IMR-90 (cell line): ENCODE measurements around the gene GPR17. TPM values are rescaled to one million over a fixed set of nuclear protein-coding genes. Genes with fewer than 3 reads are reported as not detected.

Experiments used
- ATAC-seq: fragments of 200-7000 bp; cut with Tn5 transposase; 2 replicates; pipeline ENCODE4 v1.9.1; 2020; ENCODE audit warnings: low read depth, mild to moderate bottlenecking, moderate library complexity
- BruUV-seq: library from RNA; stranded (reverse); fragments of 400-500 nt; replicated peaks from 2 replicates; lab custom pipeline; 2021; lab: Mats Ljungman, UMichigan
- CTCF ChIA-PET: fragments of 300-600 bp; formaldehyde crosslinking; extraction: SDS; loops from one replicate; lab custom pipeline; 2021; ENCODE audit warnings: antibody characterized with exemption; lab: Yijun Ruan, JAX
- POLR2A ChIA-PET: fragments of 300-600 bp; sonication (Branson Sonifier 250); formaldehyde crosslinking; loops from one replicate; lab custom pipeline; 2022; ENCODE audit warnings: antibody characterized with exemption; ENCODE audit not compliant: unreplicated experiment; lab: Charles Lee
- DNase-seq: peaks from one replicate; pipeline ENCODE4 v3.0.0; 2013
- H2AFZ ChIP-seq: replicated peaks from 2 replicates; pipeline ENCODE3; 2013; ENCODE audit warnings: low read length, mild to moderate bottlenecking; ENCODE audit not compliant: poor library complexity
- H2AK5ac ChIP-seq: 2 replicates; pipeline ENCODE4 v1.6.1; 2013; ENCODE audit warnings: low read depth, low read length, inconsistent platforms
- H2AK9ac ChIP-seq: replicated peaks from 2 replicates; pipeline ENCODE3; 2013; ENCODE audit warnings: mild to moderate bottlenecking, low read depth, low read length, moderate library complexity; ENCODE audit not compliant: poor library complexity
- H2BK120ac ChIP-seq: 2 replicates; pipeline ENCODE4 v1.6.1; 2013; ENCODE audit warnings: low read depth, low read length, inconsistent platforms
- H2BK15ac ChIP-seq: 3 replicates; pipeline ENCODE4 v1.6.1; 2013; ENCODE audit warnings: low read depth, low read length, inconsistent platforms
- H2BK20ac ChIP-seq: 2 replicates; pipeline ENCODE4 v1.6.1; 2013; ENCODE audit warnings: low read depth, mild to moderate bottlenecking, inconsistent platforms, low read length, moderate library complexity
- H2BK5ac ChIP-seq: 2 replicates; pipeline ENCODE4 v1.6.1; 2013; ENCODE audit warnings: mild to moderate bottlenecking, low read depth, low read length, inconsistent platforms; ENCODE audit not compliant: poor library complexity, severe bottlenecking
- H3K14ac ChIP-seq: replicated peaks from 2 replicates; pipeline ENCODE4 v1.6.1; 2013; ENCODE audit warnings: low read depth, low read length, inconsistent platforms
- H3K18ac ChIP-seq: 2 replicates; pipeline ENCODE4 v1.6.1; 2013; ENCODE audit warnings: low read depth, low read length, control low read depth
- H3K23ac ChIP-seq: 2 replicates; pipeline ENCODE4 v1.6.1; 2013; ENCODE audit warnings: low read depth, low read length, inconsistent platforms
- H3K27ac ChIP-seq: 2 replicates; pipeline ENCODE4 v1.5.1; 2013; ENCODE audit warnings: mild to moderate bottlenecking, control low read depth, low read length; ENCODE audit not compliant: insufficient read depth
- H3K27me3 ChIP-seq: 2 replicates; pipeline ENCODE4 v1.6.1; 2013; ENCODE audit warnings: low read length; ENCODE audit not compliant: control insufficient read depth, insufficient read depth
- H3K36me3 ChIP-seq: 2 replicates; pipeline ENCODE4 v1.6.1; 2013; ENCODE audit warnings: low read length, mixed read lengths; ENCODE audit not compliant: control insufficient read depth, insufficient read depth
- H3K4ac ChIP-seq: 2 replicates; pipeline ENCODE4 v1.6.1; 2013; ENCODE audit warnings: low read depth, low read length, inconsistent platforms
- H3K4me1 ChIP-seq: 2 replicates; pipeline ENCODE4 v1.6.1; 2013; ENCODE audit warnings: low read length, mixed read lengths; ENCODE audit not compliant: control insufficient read depth, insufficient read depth
- H3K4me2 ChIP-seq: 2 replicates; pipeline ENCODE4 v1.6.1; 2013; ENCODE audit warnings: low read depth, mild to moderate bottlenecking, control low read depth, low read length, moderate library complexity
- H3K4me3 ChIP-seq: 2 replicates; pipeline ENCODE4 v1.5.1; 2013; ENCODE audit warnings: low read depth, mild to moderate bottlenecking, control low read depth, low read length, moderate library complexity; ENCODE audit not compliant: insufficient read depth
- H3K56ac ChIP-seq: 2 replicates; pipeline ENCODE4 v1.6.1; 2013; ENCODE audit warnings: low read length, inconsistent platforms; ENCODE audit not compliant: insufficient read depth; ENCODE audit errors: extremely low read depth
- H3K79me1 ChIP-seq, 2 experiments: 2 replicates each; pipeline ENCODE4 v1.6.1; 2013; ENCODE audit warnings: low read length in 2 of 2, inconsistent platforms in 1 of 2, low read depth in 1 of 2
- H3K9ac ChIP-seq: 2 replicates; pipeline ENCODE4 v1.6.1; 2013; ENCODE audit warnings: low read depth, low read length, control low read depth
- H3K9me1 ChIP-seq: 2 replicates; pipeline ENCODE4 v1.6.1; 2013; ENCODE audit warnings: low read length, inconsistent platforms; ENCODE audit not compliant: insufficient read depth
- H3K9me3 ChIP-seq: 2 replicates; pipeline ENCODE4 v1.6.1; 2013; ENCODE audit warnings: low read length; ENCODE audit not compliant: control insufficient read depth, insufficient read depth
- H4K20me1 ChIP-seq: 2 replicates; pipeline ENCODE4 v1.6.1; 2013; ENCODE audit warnings: low read length, inconsistent platforms; ENCODE audit not compliant: insufficient read depth
- H4K5ac ChIP-seq: 2 replicates; pipeline ENCODE4 v1.6.1; 2013; ENCODE audit warnings: mild to moderate bottlenecking, low read depth, low read length, control low read depth
- H4K8ac ChIP-seq, 2 experiments: 2 replicates each; pipeline ENCODE4 v1.6.1; 2013; ENCODE audit warnings: low read depth in 2 of 2, low read length in 2 of 2, control low read depth in 1 of 2, inconsistent platforms in 1 of 2
- H4K91ac ChIP-seq: 2 replicates; pipeline ENCODE4 v1.6.1; 2013; ENCODE audit warnings: low read depth, low read length, inconsistent platforms; ENCODE audit not compliant: insufficient read depth
- CHD1 ChIP-seq: IDR thresholded peaks from 2 replicates; pipeline ENCODE4 v1.6.1; 2012; ENCODE audit warnings: low read depth, low read length, improper control_type of control experiment
- CTCF ChIP-seq: conservative IDR thresholded peaks from 2 replicates; pipeline ENCODE4 v1.5.1; 2012; ENCODE audit warnings: mild to moderate bottlenecking, low read depth, low read length, improper control_type of control experiment
- ELK1 ChIP-seq: fragments of 150-350 bp; IDR thresholded peaks from 2 replicates; pipeline ENCODE4 v1.6.1; 2016; ENCODE audit warnings: low read depth, mild to moderate bottlenecking, low read length, moderate library complexity, borderline replicate concordance
- MAFK ChIP-seq: IDR thresholded peaks from 2 replicates; pipeline ENCODE4 v1.6.1; 2012; ENCODE audit warnings: low read depth, low read length, improper control_type of control experiment
- NFE2L2 ChIP-seq: fragments of 150-350 bp; IDR thresholded peaks from 2 replicates; pipeline ENCODE4 v1.6.1; 2016; ENCODE audit warnings: low read depth, mild to moderate bottlenecking, low read length
- RAD21 ChIP-seq: IDR thresholded peaks from 2 replicates; pipeline ENCODE4 v1.6.1; 2012; ENCODE audit warnings: low read length, improper control_type of control experiment
- WGBS, 2 experiments: methylation state at CpG; one replicate each; pipeline versions ENCODE4 v1.1.5 to v1.1.7; 2013; ENCODE audit warnings: missing lambda C conversion rate in 2 of 2; ENCODE audit not compliant: insufficient read length in 1 of 2; ENCODE audit errors: extremely low coverage in 2 of 2; 5-methylcytosine and 5-hydroxymethylcytosine counted together
- dilution Hi-C: fragments of 300-500 bp; cut with HindIII; formaldehyde crosslinking; loops from one replicate; pipeline ENCODE4 v1.14.3; 2018; ENCODE audit warnings: low sequenced_read_pairs; ENCODE audit not compliant: unreplicated experiment
- in situ Hi-C: fragments of 300-500 bp; cut with MboI; formaldehyde crosslinking; loops from 3 replicates; pipeline ENCODE4 v1.14.3; 2019; ENCODE audit warnings: low sequenced_read_pairs, inconsistent platforms, mixed read lengths
- intact Hi-C: fragments of 100-400 bp; cut with micrococcal nuclease; formaldehyde crosslinking; loops from 2 replicates; pipeline ENCODE4 v1.10.0; 2022
- polyA plus RNA-seq, 3 experiments: library from polyadenylated mRNA; depleted of rRNA; stranded (reverse); fragments of >200 nt; gene quantifications; 2 replicates each; pipeline ENCODE4 v1.2.3, GENCODE V29; 2012; ENCODE audit warnings: low replicate concordance in 1 of 3
- total RNA-seq: library from RNA; depleted of rRNA; stranded (reverse); fragments of >200 nt; gene quantifications from 2 replicates; pipeline ENCODE4 v1.2.3, GENCODE V29; 2012

Gene GPR17
- total and polyA plus RNA-seq, 2 of the 4 experiments (the other 2 are of a cell fraction): not detected

GRCh38 chr2:127597984-127598380 is 48.0 kb upstream of the GPR17 start:
- peak; percentile 61 for DNase-seq
- H2AK9ac ChIP-seq: no peak overlapping the region
- BruUV-seq: no TSS peak

More at GRCh38 chr2:127597984-127598380, 48.0 kb upstream of the GPR17 start:
- Histone ChIP-seq H3K4ac (no peak overlapping the region), H3K9me3 (peaks cover 10% of the 10 kb centered on the region), H2BK20ac (no peak overlapping the region; the same call in 1 of the 2 replicates), H4K91ac (no peak overlapping the region), H3K36me3 (no peaks in the 10 kb centered on the region), H2AFZ (no peak overlapping the region), H3K18ac (no peak overlapping the region; the same call in 1 of the 2 replicates), H3K56ac (no peak overlapping the region), H4K8ac (0 out of 4 replicates have a peak overlapping the region, but pooled peaks of 1 of the 2 experiments have one; percentile 3), H4K5ac (no peak overlapping the region), H3K4me3 (no peak overlapping the region), H3K9ac (no peak overlapping the region), H2BK120ac (peak overlapping the region; percentile 23), H3K9me1 (no peaks in the 10 kb centered on the region), H3K79me1 (no peaks in the 10 kb centered on the region), H3K4me2 (no peak overlapping the region), H3K27ac (no peak overlapping the region), H2BK5ac (peak overlapping the region; percentile 37), H3K27me3 (no peaks in the 10 kb centered on the region), H3K4me1 (peaks cover 2% of the 10 kb centered on the region; the same call in 1 of the 2 replicates), H3K23ac (no peak overlapping the region), H2AK5ac (no peak overlapping the region), H4K20me1 (no peaks in the 10 kb centered on the region), H3K14ac (no peak overlapping the region), H2BK15ac (no peak overlapping the region)
- CTCF ChIA-PET: no interaction called here
- no CpG with 5 or more reads among the region's 4 CpGs for WGBS, 2 experiments
- intact Hi-C loops: no loop called here
- peak; percentile 48; the same call in 1 of the 2 replicates for ATAC-seq
- dilution Hi-C loops: no loop called here
- POLR2A ChIA-PET: no interaction called here
- in situ Hi-C loops: no loop called here
- TF ChIP-seq CHD1 (no peak), RAD21 (no peak), MAFK (no peak), NFE2L2 (peak; percentile 64; the same call in 1 of the 2 replicates), ELK1 (no peak), CTCF (no peak)
